HG03342 (cell line): ENCODE measurements around the gene ELMO2.
"Not testable (repeated sequence)": the region's sequence is repeated elsewhere in the genome, so short reads cannot be mapped to it uniquely, and the experiment has no call there.

Source experiments
- ATAC-seq: cut with Tn5 transposase; IDR thresholded peaks from one replicate; pipeline ENCODE4 v1.9.1; 2021; ENCODE audit warnings: mild to moderate bottlenecking, moderate library complexity; ENCODE audit not compliant: unreplicated experiment

The ELMO2 gene

DNA sequence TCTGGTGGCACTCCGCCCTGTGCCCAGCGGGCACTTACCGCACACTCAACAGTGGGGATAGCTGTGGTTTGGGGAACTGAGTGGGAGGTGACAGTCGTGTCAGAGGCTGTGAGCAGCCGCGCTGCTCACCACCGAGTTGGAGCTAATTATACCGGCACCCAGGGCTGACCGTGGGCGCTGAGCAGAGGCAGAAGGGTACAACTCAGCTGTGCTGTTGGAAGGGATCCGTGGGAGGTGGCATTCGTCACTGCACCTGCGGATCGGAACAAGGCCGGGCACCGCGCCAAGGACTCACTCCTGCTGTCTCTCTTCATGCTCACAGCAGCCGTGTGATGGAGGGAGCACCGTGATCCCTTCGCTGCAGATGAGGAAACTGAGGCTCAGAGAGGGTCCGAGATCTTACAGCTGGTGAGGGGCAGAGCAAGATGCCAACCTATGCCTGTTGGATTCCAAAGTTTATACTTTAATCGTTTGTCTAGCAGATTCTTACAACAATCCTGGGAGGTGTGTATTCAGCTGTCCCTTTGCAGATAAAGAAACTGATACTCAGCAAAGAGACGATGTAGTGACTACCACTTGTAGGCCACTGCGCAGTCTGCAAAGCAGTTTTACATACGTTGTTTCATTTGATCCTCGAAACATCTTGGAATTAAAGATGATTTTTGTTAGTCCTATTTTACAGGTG lies 713 bp upstream of the ELMO2 start:
- peak; percentile 26 for ATAC-seq

DNA sequence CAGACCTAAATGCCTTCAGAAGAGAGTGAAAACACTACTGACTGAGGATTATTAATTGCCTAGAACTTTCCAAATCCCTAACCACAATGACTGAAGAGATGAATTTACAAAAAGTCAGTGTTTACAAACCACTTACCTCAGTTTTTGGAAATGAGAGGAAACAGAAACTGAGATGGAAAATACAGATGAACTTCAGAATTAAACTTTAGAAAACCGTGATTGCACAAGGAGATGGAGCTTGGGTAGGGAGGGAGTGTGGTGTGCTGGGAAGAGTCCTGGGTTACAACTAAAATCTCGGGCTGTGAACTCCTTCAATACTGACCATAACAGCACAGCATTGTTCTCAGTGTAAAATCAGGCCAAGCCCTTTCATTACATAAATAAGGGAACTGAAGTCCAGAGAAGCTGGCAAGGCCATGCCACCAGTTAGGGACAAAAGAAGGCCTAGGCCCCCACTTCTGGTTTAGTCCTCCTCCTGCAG lies 4.0 kb downstream of the ELMO2 start:
- no peak for ATAC-seq

DNA sequence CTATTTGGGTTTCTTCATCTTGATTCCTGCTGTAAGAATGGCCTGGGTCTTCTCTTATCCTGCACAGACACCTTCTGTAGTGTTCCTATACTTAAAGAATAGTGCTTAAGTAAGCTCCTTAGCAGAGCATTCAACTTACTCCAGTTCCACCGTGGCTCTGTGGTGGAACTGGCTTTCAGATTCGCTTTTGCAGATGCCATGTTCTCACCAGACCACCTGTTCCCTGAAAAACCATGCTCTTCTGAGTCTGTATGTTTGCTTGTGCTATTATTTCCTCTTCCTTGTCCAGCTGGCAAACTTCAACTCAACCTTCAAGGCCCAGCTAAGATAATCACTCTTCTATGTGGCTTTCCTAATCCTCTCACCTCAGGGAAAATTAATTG lies 4.9 kb downstream of the ELMO2 start:
- ATAC-seq: no peak

DNA sequence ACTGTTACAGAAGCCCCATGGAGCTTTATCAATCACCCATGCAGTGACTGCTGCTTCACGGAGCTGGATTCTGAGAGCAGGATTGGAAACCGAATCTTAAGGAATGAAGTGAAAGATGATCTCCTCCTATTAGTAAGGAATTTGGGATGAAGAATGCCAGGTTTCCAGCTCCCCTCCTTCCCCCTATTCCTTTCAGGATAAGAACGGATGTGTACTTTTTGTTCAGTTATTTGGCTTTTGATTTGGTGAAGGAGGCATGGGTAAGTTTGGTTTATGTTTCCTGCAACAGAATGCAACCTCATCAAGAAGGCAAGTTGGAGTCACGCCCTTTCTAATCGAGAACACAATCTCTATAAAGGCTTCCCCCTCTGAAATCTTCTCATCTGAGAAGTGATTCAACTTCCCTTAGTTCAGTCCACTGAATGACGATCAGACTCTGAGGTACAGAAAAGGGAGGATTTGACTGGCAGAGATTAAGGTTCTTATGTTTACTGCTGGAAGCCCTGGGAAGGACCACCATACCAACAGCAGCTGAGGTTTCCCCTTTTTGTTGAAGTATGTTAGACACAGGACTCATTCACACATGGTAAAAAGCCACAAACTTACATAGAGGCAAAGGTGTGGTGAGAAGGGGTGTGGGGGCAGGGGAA lies 5.5 kb downstream of the ELMO2 start:
- ATAC-seq: no peak

DNA sequence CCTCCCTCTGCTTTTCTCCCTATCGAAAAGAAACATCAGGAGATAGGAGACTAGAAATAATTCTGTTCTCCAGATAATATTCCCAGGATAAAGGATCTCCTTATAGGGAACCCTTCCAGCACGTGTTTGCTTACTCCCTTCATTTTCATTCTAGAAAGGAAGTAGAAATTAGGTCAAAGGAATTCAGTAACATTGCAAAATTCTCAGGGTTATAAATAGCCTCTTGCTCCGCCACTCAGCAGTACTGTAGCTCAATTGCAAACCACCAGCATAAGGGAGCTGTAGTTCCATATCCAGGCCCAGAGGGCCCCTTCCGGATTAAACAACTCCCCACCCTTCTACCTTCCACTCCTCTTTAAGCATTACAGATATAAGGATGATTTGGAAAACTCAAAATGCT lies 6.2 kb downstream of the ELMO2 start:
- no peak for ATAC-seq

DNA sequence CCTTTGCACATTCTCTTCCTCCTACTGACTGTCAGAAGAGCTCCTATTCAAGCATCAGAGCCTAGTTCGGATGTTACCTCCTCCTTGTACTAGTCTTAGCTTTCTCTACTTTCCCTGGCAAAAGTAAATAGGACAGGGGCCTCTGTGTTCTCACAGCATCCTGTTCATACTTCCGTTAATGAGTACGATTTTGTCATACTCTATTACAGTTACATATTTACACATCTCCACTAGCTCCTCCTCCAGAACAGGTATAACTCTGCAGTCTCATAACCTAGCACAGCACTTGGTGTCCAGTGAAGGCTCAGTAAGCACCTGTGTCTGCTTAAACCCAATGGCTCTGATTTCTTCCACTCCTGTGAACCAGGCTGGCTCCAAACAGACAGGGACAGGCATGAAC lies 7.0 kb downstream of the ELMO2 start:
- no peak for ATAC-seq

DNA sequence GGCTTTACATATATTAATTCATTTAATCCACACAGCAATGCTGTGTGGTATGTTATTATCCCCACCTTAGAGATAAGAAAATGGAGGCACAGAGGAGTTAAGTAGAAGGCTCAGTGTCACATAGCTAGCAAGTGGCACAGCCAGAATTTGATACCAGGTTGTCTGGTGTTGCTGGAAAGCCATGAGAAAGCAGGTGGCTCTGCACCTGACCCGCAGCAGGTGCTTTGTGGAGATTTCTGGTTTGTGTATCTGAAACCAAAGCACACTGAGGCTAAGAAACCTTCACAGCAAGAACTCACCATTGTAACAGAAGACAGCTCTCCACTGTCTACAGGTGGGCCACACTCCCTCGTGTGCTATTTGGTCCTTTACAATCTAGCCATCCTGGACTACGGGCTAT lies 7.5 kb downstream of the ELMO2 start:
- ATAC-seq: no peak

DNA sequence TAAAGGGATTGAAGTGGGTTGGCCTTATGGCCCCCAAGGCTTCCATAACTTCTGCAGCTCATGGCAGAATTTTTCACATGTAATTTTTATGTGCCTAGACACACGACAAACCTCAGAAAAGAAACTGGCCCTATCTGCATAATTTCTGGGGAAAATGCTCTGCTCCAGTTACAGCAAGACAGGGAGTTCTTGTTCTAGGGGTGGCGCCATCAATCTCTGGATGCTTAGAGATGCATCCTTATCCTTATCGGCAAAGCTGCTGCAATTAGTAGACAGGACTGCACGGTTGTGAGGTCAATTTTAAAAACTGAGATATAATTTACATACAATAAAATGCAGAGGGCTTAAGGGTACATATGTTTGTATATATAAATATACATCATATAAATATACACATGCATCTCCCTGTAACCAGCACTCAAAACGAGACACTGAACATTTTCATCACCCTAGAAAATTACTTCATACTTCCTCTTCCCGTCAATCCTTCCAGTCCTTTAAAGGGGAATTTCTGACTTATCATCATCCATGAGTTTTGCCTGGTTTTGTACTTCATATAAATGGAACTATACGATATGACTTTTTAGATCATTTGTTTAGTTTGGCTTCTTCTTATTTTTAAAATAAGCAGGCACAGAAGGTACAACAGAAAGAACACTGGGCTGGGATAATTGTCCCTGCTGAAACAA lies 10.2 kb downstream of the ELMO2 start:
- no peak for ATAC-seq

DNA sequence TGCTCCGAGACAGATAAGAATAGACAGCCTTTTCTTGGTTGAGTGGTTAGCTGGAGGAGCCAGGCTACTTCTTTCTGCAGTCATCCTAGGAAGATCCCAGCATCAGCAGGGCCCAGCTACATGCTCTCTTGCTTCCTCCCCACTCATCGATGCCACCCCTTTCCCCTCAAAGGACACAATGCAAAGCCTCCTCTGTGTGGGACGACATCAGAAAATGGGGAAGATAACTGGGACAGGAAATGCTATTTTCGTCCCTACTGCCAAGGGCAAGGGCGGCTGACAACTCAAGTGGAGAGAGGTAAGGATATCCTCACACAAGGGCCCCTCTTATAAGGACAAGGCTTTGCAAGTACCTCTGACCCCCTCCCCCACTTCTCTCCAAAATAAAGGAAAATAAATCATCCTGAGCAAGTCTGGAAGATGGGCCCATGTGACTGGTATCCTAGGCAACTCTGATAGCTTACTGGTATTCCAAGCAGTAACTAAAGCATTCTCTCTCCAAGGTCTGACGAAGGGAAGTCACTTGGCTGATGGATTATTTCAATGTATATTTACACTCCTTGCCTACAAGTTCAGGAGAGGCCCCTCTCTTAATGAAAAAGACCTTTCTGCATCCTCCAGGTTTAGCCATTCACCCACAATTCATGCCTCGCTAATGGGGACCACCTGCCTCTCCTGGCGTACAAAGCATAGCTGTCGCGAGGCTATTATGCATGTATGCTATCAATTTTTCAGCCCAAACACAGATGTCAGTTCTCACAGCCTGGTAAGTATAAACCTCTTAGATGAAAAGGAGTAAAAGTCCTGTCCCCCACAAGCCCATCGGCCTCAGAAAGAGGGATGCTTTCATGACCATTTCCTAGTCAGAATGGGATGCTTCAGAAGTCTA lies 11.3 kb downstream of the ELMO2 start:
- ATAC-seq: no peak

DNA sequence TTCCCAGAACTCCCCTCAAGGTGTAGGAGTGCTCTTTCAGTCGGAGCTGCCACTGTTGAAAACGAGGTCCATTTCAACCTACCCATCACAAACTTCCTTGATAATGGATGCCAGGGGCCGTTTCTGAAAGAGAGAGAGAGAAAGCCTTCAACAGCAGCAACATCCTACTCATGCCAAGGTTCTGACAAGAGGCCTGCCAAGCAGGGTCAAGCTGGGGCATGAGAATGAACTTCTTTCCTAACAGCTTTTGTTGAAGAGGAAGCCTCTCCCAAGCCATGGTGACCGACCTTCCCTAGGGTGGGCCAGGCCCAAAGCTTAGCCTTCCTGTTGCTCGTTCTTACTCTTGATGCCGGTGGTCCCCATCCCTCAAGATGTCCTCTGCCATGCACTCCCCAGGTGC lies 12.4 kb downstream of the ELMO2 start:
- no peak for ATAC-seq

DNA sequence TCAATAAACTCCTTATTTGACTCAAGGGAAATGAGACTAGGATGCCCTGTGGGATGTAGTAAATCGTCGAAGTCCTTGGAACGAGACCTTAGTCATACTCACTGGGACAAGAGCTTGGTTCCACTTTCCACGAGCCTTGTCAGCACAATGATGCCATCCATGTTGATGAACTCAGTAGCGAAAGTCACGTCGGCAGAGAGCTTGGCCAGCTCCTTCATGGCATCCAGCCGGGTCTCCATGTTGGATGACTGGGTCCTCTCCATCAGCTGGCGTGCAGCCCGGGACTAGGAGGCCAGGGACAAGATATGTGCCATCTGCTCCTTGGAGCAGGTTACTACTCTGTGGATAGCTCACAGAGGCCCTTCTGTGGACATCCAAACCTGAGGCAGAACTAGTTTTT lies 17.5 kb downstream of the ELMO2 start:
- no peak for ATAC-seq

DNA sequence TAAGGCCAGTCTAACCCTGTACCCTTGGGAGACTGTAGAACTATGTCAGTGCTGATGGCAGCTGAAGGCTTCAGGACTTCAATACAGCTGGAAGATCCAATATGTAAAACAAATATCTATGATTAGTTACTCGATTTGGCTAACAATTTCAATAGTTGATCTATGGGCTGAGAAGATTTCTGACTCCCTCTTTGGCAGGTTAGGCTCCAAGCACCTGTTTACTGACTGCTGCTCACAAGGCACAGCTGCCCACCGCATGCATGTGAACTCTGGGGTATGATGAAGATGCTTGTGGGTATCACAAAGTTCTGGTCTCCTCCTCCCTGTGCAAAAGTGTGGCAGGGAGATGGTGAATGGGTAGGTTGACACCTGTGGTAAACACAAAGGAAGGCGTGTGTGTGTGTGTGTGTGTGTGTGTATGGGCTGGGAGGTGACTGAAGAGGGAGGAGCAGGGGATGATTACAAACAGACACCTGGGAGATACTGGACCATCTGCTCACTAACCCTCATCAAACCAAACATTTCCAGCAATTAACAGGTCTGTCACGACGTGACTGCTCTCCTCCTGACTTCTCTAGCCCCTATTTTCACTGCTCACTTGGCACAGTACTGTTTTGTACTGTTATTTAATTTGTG lies 18.1 kb downstream of the ELMO2 start:
- no peak for ATAC-seq

DNA sequence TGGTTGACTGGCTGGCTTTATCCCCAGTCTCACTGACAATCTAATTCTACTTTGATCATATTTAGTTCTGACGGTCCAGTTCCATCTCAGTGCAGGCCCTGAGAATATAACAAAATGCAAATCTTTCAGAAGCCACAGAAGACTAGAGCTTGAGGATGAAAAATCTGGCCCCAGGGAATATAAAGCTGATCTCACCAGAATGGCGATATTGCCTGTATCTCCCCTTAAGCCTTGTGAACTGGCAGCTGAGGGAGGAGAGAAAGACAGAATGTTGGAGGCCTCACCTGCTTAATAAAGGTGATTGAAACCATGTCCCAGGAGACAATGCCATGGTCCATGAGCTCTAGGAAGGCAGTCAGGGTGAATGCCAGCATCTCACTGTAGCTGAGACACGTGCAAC lies 19.4 kb downstream of the ELMO2 start:
- not testable (repeated sequence) for ATAC-seq

DNA sequence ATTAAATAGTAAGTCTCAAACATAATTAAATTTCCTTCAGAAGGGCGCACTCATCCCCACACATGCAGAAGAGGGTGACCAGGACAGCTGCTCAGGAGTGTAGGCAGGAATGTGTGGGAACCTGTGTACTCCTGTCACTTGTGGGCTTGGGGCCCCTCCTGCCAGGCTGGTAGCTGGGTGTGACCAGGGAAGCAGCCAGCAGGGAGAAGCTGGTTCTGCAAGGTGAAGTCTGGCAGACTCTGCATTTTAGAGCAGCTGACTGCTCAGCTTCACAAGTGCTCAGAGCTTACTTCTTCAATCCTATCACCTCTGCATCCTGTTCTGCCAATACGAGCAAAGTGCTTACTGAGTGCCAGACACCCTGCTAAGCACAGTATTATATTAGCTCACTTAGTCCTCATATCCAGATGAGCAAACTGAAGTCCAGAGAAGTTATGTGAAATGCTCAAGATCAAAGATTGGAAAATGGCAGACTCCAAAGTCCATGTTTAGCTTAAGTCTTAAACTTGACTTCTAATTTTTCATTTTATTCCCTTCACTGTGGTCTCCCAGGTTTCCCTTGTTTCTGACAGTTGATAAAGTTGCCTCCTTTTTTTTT lies 27.9 kb downstream of the ELMO2 start:
- no peak for ATAC-seq

DNA sequence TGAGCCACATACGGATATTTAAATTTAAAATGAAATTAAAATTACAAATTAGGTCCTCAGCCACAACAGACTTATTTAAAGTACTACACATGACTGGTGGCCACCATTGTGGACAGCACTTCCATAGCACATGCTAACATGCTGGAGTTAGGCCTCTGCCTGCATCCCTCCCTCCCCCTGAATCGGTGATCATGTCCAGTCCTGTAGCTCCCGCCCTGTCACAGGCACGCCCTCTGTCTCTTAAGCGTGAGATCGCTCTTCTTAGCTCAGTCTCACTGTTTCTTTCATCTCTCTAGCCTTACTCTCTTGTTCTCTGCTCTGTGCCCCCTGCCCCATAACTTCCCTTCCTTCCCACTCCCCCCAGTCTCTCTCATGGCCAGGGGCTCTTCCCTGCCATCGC lies 28.9 kb downstream of the ELMO2 start:
- ATAC-seq: no peak

DNA sequence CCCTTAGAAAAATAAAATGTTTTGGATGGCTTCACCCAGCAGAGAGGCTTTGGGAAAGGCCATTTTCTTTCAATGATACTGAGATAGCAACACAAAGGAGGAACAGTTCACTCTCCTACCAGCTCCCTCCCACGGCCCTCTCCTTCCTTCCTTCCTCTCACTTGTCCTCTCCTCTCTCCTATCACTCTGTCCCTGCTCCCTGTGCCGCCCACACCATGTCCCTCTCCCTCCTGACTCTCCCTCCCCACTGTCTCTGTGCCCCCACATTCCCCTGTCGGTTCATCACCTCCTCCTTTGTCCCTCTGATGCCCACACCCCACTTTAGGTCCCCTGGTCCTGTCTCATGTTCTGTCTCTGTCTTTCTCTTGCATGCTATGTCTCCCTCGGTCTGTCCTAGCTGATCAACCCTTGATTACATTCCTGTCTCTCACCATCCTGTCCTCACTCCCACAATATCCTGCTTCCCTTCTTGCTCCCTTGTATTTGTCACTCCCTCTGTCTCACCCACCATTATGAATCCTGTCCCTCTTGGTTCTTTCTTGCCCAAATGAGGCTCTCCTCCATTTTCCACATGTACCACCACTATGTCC lies 30.1 kb downstream of the ELMO2 start:
- no peak for ATAC-seq

DNA sequence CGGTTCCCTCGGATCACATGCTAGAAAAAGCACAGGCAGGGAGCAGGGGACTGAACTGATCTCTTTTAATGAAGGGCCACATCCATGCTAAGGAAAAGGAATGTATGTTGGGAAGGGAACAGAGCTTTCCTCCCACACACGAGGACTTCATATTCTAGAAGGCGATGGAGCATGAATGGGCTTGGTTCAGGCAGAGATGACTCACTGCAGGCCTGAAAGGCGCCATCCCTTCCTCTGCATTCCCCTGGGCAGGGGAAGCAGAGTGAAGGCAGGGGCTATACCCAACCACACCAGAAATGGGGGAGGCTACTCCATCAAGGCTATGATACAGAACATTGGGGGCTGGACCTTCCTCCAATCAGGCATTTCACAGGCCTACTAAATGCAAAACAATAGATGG lies 30.6 kb downstream of the ELMO2 start:
- ATAC-seq: no peak

DNA sequence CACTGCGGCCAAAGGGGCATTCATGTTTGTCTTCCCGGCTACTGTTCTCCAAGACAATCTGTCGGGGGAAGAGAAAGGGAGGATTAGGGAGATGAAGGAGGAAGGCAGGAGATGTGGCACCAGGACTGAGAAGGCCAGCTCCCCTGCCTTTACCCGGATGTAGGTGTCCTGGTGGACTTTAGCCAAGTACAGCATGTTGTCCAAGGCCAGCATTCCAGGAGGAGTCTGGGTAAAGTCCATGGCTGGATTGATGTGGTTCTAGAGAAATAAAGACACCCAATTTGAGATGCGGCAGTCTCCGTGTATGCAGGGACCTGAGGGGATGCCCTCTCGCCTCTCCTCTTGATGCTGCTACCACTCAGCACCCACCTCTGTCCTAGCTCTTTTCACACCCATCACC lies 32.0 kb downstream of the ELMO2 start:
- no peak for ATAC-seq

DNA sequence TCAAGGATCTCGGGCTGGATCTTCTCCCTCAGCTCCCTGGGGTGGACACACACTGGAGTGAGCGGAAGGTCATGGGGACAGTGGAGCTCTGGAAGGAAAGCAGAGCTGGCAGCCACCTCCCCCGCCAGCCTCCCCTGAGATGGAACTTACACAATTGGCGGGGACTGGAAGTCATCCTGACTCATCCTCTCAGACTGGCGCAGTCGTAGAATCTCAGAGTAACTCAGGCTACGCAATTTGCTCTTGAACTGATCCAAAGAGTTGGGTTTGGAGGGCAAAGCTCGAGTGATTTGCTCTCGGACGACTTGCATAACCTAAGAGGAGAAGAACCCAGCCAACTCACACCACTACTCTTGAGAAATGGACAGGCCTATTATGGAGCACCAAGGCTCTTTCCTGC lies 34.8 kb downstream of the ELMO2 start:
- no peak for ATAC-seq

DNA sequence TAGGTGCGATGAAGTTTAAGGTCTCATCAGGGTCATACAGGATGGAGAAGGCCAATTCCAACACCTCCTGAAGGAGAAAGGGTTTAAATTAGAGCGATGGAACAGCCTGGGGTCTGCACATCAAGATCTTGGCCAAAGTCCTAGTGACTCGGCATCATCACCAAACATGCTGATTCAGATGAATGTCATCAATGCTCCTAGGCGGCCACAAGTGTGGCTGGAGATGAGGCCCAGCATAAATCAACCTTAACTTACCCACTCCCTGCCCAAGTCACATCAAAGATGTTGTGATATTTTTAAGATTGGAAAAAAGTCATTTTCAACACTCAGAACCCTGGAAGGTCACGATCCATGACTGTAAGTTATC lies 37.5 kb downstream of the ELMO2 start:
- ATAC-seq: no peak
